ENCODE data around the gene GNE.
A peak's percentile ranks its signal among the peaks of the same experiment; 100 is the strongest.

GNE gene

DNA sequence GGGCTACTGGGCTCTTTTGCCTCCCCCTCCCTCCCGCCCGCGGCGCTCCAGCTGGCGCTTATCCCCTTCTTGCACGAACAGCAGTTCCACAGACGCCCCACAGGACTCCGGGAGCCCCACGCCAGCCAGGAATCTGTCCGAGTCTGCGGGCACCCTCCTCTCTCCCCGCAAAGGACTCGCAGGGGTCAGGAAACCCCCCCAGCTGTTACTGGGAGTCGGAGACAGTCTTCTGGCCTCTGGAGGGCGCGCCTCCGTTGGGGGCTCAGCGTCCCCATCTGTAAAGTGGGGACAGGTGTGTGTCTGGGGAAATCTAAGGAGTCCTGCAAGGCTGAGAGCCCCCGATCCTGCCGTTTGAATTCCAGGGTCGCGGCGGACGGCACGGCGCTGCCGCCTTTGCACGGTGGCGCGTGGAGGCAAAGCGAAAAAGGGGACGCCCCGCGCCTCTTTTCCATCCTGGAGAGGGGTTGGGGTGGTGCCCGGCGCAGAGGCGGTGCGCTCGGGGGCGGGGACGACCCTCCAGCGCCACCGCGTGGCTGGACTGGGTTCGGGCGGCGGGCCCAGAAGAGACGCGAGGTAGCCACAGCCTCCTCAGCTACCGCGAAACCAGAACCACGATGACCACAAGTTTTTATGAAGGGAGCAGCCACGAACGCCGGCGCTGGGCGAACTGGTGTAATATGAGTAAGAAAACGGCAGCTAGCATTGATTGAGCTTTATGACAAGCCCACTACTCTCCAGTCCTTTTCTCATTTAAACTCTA lies 91.9 kb downstream of the GNE start:
- no peak overlapping the region for H3K27ac ChIP-seq (replicated peaks)
- TF ChIP-seq, protein P1, sequence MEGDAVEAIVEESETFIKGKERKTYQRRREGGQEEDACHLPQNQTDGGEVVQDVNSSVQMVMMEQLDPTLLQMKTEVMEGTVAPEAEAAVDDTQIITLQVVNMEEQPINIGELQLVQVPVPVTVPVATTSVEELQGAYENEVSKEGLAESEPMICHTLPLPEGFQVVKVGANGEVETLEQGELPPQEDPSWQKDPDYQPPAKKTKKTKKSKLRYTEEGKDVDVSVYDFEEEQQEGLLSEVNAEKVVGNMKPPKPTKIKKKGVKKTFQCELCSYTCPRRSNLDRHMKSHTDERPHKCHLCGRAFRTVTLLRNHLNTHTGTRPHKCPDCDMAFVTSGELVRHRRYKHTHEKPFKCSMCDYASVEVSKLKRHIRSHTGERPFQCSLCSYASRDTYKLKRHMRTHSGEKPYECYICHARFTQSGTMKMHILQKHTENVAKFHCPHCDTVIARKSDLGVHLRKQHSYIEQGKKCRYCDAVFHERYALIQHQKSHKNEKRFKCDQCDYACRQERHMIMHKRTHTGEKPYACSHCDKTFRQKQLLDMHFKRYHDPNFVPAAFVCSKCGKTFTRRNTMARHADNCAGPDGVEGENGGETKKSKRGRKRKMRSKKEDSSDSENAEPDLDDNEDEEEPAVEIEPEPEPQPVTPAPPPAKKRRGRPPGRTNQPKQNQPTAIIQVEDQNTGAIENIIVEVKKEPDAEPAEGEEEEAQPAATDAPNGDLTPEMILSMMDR (IDR thresholded peaks at IDR 0.05; ENCODE audit: insufficient read depth, low read length): peak; percentile 64
- TF ChIP-seq SPI1 (IDR thresholded peaks at IDR 0.05; ENCODE audit: borderline replicate concordance, low read depth) (no peak), GABPA (IDR thresholded peaks at IDR 0.05; ENCODE audit: low read depth) (no peak)
- TF ChIP-seq, protein P2, sequence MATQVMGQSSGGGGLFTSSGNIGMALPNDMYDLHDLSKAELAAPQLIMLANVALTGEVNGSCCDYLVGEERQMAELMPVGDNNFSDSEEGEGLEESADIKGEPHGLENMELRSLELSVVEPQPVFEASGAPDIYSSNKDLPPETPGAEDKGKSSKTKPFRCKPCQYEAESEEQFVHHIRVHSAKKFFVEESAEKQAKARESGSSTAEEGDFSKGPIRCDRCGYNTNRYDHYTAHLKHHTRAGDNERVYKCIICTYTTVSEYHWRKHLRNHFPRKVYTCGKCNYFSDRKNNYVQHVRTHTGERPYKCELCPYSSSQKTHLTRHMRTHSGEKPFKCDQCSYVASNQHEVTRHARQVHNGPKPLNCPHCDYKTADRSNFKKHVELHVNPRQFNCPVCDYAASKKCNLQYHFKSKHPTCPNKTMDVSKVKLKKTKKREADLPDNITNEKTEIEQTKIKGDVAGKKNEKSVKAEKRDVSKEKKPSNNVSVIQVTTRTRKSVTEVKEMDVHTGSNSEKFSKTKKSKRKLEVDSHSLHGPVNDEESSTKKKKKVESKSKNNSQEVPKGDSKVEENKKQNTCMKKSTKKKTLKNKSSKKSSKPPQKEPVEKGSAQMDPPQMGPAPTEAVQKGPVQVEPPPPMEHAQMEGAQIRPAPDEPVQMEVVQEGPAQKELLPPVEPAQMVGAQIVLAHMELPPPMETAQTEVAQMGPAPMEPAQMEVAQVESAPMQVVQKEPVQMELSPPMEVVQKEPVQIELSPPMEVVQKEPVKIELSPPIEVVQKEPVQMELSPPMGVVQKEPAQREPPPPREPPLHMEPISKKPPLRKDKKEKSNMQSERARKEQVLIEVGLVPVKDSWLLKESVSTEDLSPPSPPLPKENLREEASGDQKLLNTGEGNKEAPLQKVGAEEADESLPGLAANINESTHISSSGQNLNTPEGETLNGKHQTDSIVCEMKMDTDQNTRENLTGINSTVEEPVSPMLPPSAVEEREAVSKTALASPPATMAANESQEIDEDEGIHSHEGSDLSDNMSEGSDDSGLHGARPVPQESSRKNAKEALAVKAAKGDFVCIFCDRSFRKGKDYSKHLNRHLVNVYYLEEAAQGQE (IDR thresholded peaks at IDR 0.05; ENCODE audit: insufficient replicate concordance, low read depth): no peak
- peak; percentile 71 to 83 for DNase-seq (ENCODE audit: low read depth in 1 of 2, low spot score in 1 of 2)
- H3K4me3 ChIP-seq (replicated peaks; ENCODE audit: insufficient read depth, low read length): peak overlapping the region; percentile 20; the same call in 1 of the 2 replicates
- H3K27me3 ChIP-seq (ENCODE audit: insufficient read depth, poor library complexity, severe bottlenecking): no peaks in the 10 kb centered on the region

DNA sequence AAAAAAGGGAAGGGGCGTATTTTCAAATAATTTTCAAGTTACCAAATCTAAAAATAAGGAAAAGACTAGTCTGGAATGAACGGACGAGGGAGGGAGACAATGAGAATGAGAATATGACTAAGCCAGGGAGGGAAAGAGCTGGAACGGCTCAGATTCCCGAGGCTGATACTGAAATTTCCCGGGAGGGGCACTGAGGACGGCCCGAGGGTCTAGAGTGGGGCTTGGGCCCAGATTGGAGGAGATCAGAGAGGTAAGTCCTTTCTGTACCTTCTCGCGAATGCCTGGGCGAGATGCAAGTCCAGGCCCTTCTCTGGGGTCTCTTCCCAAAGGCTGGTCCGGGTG lies 92.5 kb downstream of the GNE start:
- TF ChIP-seq, protein P2 (IDR thresholded peaks at IDR 0.05; ENCODE audit: insufficient replicate concordance, low read depth): no peak
- TF ChIP-seq POLR2AphosphoS5 (IDR thresholded peaks at IDR 0.05; ENCODE audit: low read depth): no peak
- TF ChIP-seq SPI1 (IDR thresholded peaks at IDR 0.05; ENCODE audit: borderline replicate concordance, low read depth): no peak
- TF ChIP-seq GABPA (IDR thresholded peaks at IDR 0.05; ENCODE audit: low read depth): no peak
- TF ChIP-seq, protein P1 (IDR thresholded peaks at IDR 0.05; ENCODE audit: insufficient read depth, low read length): no peak
- Histone ChIP-seq H3K27me3 (ENCODE audit: insufficient read depth, poor library complexity, severe bottlenecking) (no peaks in the 10 kb centered on the region), H3K27ac (replicated peaks) (no peak overlapping the region), H3K4me3 (replicated peaks; ENCODE audit: insufficient read depth, low read length) (no peak overlapping the region)
- no peak for DNase-seq (ENCODE audit: low read depth in 1 of 2, low spot score in 1 of 2)

DNA sequence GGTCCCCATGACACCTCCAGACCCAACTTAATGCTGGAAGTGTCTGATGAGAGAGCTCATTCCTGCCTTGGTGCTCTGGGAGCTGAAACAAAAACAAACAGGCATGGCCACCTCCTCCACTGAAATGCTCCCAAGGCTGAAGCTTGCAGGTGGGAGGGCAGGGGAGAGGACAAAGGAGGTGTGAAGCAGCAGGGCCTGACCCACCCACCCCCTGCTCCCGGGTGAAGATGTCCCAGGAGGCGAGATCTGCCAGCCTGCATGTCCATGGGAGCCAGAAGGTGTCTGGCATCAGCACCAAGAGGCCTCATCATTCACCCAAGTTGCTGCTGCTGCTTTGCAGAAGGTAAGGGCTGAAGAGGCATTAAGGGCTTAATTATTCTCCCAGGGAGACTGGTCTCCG lies 93.3 kb downstream of the GNE start:
- no peak overlapping the region for H3K4me3 ChIP-seq (replicated peaks; ENCODE audit: insufficient read depth, low read length)
- no peak for DNase-seq (ENCODE audit: low read depth in 1 of 2, low spot score in 1 of 2)
- TF ChIP-seq POLR2AphosphoS5 (IDR thresholded peaks at IDR 0.05; ENCODE audit: low read depth) (no peak), SPI1 (IDR thresholded peaks at IDR 0.05; ENCODE audit: borderline replicate concordance, low read depth) (no peak), GABPA (IDR thresholded peaks at IDR 0.05; ENCODE audit: low read depth) (no peak)
- TF ChIP-seq, protein P2 (IDR thresholded peaks at IDR 0.05; ENCODE audit: insufficient replicate concordance, low read depth): no peak
- TF ChIP-seq, protein P1 (IDR thresholded peaks at IDR 0.05; ENCODE audit: insufficient read depth, low read length): no peak
- no peak overlapping the region for H3K27ac ChIP-seq (replicated peaks)
- no peaks in the 10 kb centered on the region for H3K27me3 ChIP-seq (ENCODE audit: insufficient read depth, poor library complexity, severe bottlenecking)

Measured in HL-60 (cell line).